SK-N-SH treated with all-trans-retinoic acid at 6 μM for 48 hours (cell line): ENCODE measurements around the gene SLC35B2.

Source experiments
- ATAC-seq: fragments of 200-7000 bp; cut with Tn5 transposase; 3 replicates; pipeline ENCODE4 v1.9.1; 2020; ENCODE audit warnings: mild to moderate bottlenecking, moderate library complexity
- ARNTL ChIP-seq: fragments of 450-650 bp; formaldehyde crosslinking; IDR thresholded peaks from 2 replicates; pipeline ENCODE4 v1.5.0; 2020; ENCODE audit warnings: low read depth, mild to moderate bottlenecking, moderate library complexity, borderline replicate concordance
- BACH2 ChIP-seq: fragments of 250-450 bp; sonication (Bioruptor Pico); IDR thresholded peaks from 2 replicates; pipeline ENCODE4 v1.9.0; 2021; ENCODE audit warnings: mild to moderate bottlenecking, borderline replicate concordance
- CREB5 ChIP-seq: fragments of 250-450 bp; sonication (Bioruptor Pico); IDR thresholded peaks from 2 replicates; pipeline ENCODE4 v1.5.1; 2020; ENCODE audit warnings: low read depth, mild to moderate bottlenecking, moderate library complexity
- CSDC2 ChIP-seq: fragments of 250-450 bp; sonication (Bioruptor Pico); IDR thresholded peaks from 2 replicates; pipeline ENCODE4 v1.5.0; 2020; ENCODE audit warnings: mild to moderate bottlenecking, moderate library complexity
- ESRRG ChIP-seq: fragments of 250-450 bp; sonication (Bioruptor Pico); IDR thresholded peaks from 2 replicates; pipeline ENCODE4 v1.6.1; 2021; ENCODE audit warnings: mild to moderate bottlenecking
- GLIS3 ChIP-seq: fragments of 250-450 bp; sonication (Bioruptor Pico); IDR thresholded peaks from 2 replicates; pipeline ENCODE4 v1.5.0; 2020; ENCODE audit warnings: mild to moderate bottlenecking, moderate library complexity
- ISL1 ChIP-seq: fragments of 250-450 bp; sonication (Bioruptor Pico); IDR thresholded peaks from 2 replicates; pipeline ENCODE4 v2.1.2; 2022; ENCODE audit warnings: mild to moderate bottlenecking, moderate library complexity
- OSR1 ChIP-seq: fragments of 250-450 bp; sonication (Bioruptor Pico); IDR thresholded peaks from 2 replicates; pipeline ENCODE4 v1.8.0; 2022; ENCODE audit warnings: moderate library complexity, mild to moderate bottlenecking, inconsistent platforms
- PATZ1 ChIP-seq: fragments of 250-450 bp; sonication (Bioruptor Pico); IDR thresholded peaks from 2 replicates; pipeline ENCODE4 v1.8.0; 2020; ENCODE audit warnings: mild to moderate bottlenecking, moderate library complexity, borderline replicate concordance
- POU6F1 ChIP-seq: fragments of 250-450 bp; sonication (Bioruptor Pico); IDR thresholded peaks from 2 replicates; pipeline ENCODE4 v1.8.0; 2021; ENCODE audit warnings: low read depth, mild to moderate bottlenecking, moderate library complexity, borderline replicate concordance
- PPARA ChIP-seq: fragments of 250-450 bp; sonication (Bioruptor Pico); IDR thresholded peaks from 2 replicates; pipeline ENCODE4 v1.5.0; 2020; ENCODE audit warnings: mild to moderate bottlenecking, borderline replicate concordance
- RARB ChIP-seq: fragments of 250-450 bp; sonication (Bioruptor Pico); IDR thresholded peaks from 2 replicates; pipeline ENCODE4 v1.8.0; 2021; ENCODE audit warnings: mild to moderate bottlenecking, moderate library complexity
- SNAI2 ChIP-seq: fragments of 250-450 bp; sonication (Bioruptor Pico); IDR thresholded peaks from 2 replicates; pipeline ENCODE4 v1.5.0; 2020; ENCODE audit warnings: mild to moderate bottlenecking, moderate library complexity
- TCF4 ChIP-seq: fragments of 250-450 bp; sonication (Bioruptor Pico); IDR thresholded peaks from 2 replicates; pipeline ENCODE4 v1.8.0; 2021; ENCODE audit warnings: mild to moderate bottlenecking, moderate library complexity, borderline replicate concordance
- TOX ChIP-seq: fragments of 250-450 bp; sonication (Bioruptor Pico); IDR thresholded peaks from 2 replicates; pipeline ENCODE4 v1.8.0; 2021; ENCODE audit warnings: mild to moderate bottlenecking, moderate library complexity, borderline replicate concordance
- TSHZ2 ChIP-seq: fragments of 250-450 bp; sonication (Bioruptor Pico); IDR thresholded peaks from 2 replicates; pipeline ENCODE4 v1.5.0; 2020; ENCODE audit warnings: mild to moderate bottlenecking, moderate library complexity
- ZC3H10 ChIP-seq: fragments of 250-450 bp; sonication (Bioruptor Pico); IDR thresholded peaks from 2 replicates; pipeline ENCODE4 v1.5.1; 2021; ENCODE audit warnings: mild to moderate bottlenecking, moderate library complexity
- ZFP3 ChIP-seq: fragments of 250-450 bp; sonication (Bioruptor Pico); IDR thresholded peaks from 2 replicates; pipeline ENCODE4 v1.5.0; 2020; ENCODE audit warnings: mild to moderate bottlenecking, moderate library complexity
- ZFP30 ChIP-seq: fragments of 450-650 bp; formaldehyde crosslinking; IDR thresholded peaks from 2 replicates; pipeline ENCODE4 v1.5.0; 2022; ENCODE audit warnings: mild to moderate bottlenecking, moderate library complexity
- ZNF565 ChIP-seq: fragments of 450-650 bp; formaldehyde crosslinking; conservative IDR thresholded peaks from 2 replicates; pipeline ENCODE4 v1.5.0; 2020; ENCODE audit warnings: low read depth, mild to moderate bottlenecking, moderate library complexity
- ZNF70 ChIP-seq: fragments of 450-650 bp; formaldehyde crosslinking; IDR thresholded peaks from 2 replicates; pipeline ENCODE4 v1.5.0; 2020; ENCODE audit warnings: mild to moderate bottlenecking, moderate library complexity

SLC35B2 gene

GRCh38 chr6:44258921-44259320 is 1.6 kb upstream of the SLC35B2 start:
- ATAC-seq: no peak

GRCh38 chr6:44258325-44258863 is 1.1 kb upstream of the SLC35B2 start:
- ATAC-seq: no peak
- no peak for TF ChIP-seq RARB (CRISPR knock-in tag)
- no peak for TF ChIP-seq TOX (CRISPR knock-in tag)
- TF ChIP-seq ZNF70 (CRISPR knock-in tag): no peak
- TF ChIP-seq TCF4 (CRISPR knock-in tag): no peak
- TF ChIP-seq TSHZ2: no peak
- TF ChIP-seq SNAI2: no peak
- no peak for TF ChIP-seq ISL1 (CRISPR knock-in tag)
- TF ChIP-seq CSDC2 (CRISPR knock-in tag): no peak
- TF ChIP-seq ARNTL: no peak
- TF ChIP-seq ZFP3 (CRISPR knock-in tag): no peak
- no peak for TF ChIP-seq PATZ1 (CRISPR knock-in tag)

More at GRCh38 chr6:44258921-44259320, 1.6 kb upstream of the SLC35B2 start:
- TF ChIP-seq TSHZ2: no peak
- TF ChIP-seq OSR1 (CRISPR knock-in tag): no peak
- no peak for TF ChIP-seq ZNF70 (CRISPR knock-in tag)
- TF ChIP-seq PPARA: no peak
- no peak for TF ChIP-seq ZC3H10 (CRISPR knock-in tag)
- TF ChIP-seq ZFP3 (CRISPR knock-in tag): no peak
- no peak for TF ChIP-seq GLIS3 (CRISPR knock-in tag)
- no peak for TF ChIP-seq ZFP30
- TF ChIP-seq POU6F1 (CRISPR knock-in tag): no peak
- TF ChIP-seq ESRRG (CRISPR knock-in tag): no peak
- TF ChIP-seq BACH2 (CRISPR knock-in tag): no peak
- no peak for TF ChIP-seq ISL1 (CRISPR knock-in tag)
- TF ChIP-seq CREB5: no peak
- no peak for TF ChIP-seq CSDC2 (CRISPR knock-in tag)
- TF ChIP-seq ZNF565 (CRISPR knock-in tag): no peak
- TF ChIP-seq TCF4 (CRISPR knock-in tag): no peak
